NCI-H128 (cell line): ENCODE measurements around the gene SRP68.
"Not testable (repeated sequence)": the region's sequence is repeated elsewhere in the genome, so short reads cannot be mapped to it uniquely, and the experiment has no call there.

Experiments
- DNase-seq: peaks from one replicate; lab custom pipeline; 2025; ENCODE audit not compliant: unreplicated experiment; lab: John Stamatoyannopoulos, UW

The SRP68 gene

DNA sequence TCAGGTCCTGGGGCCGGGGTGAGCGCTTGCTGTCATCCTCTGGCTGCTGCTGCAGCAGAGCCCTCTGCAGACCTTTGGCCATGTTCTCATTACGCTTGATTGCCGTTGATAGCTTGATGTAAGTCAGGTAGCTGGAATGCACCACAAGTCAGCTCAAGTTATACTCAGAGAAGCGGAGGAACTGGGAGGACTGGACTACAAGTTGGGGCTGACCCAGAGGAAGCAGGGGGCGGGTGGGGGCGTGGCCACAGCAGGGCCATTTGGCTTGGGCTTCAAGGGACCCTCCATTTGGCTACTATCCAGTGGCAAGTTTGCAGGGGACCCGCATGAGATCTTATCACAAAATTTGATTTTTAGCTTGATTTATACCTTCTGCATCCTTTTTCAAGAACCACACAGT, 26.3 kb downstream of the SRP68 start:
- DNase-seq = no peak

DNA sequence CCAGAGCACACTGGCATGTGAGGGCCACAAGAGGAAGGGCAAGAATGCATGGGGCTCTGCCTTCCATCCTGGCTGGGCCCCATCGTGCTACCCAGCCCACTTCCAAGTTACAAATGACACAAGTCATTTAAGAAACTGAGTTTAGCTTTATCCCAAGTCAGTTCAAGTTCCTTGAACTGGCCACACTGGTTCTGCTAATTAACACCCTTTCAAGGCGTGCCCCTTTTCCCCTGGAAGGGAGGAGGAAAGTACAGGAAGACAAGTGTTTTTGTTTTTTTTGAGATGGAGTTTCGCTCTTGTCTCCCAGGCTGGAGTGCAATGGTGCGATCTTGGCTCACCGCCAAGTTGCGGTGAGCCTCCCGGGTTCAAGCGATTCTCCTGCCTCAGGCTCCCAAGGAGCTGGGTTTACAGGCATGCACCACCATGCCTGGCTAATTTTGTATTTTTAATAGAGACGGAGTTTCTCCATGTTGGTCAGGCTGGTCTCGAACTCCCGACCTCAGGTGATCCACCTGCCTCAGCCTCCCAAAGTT, 27.8 kb downstream of the SRP68 start:
- DNase-seq = not testable (repeated sequence)

DNA sequence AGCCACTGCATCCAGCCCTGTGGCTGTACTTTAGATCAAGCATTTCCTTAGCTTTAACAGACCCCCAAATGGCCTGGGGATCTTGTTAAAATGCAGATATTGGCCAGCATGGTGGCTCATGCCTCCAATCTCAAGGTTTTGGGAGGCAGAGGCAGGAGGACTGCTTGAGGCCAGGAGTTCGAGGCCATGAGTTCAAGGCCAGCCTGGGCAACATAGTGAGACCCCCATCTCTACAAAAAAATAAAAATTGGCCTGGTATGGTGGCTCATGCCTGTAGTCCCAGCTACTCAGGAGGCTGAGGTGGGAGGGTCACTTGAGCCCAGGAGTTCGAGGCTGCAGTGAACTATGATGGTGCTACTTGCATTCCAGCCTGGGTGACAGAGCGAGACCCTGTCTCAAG, 29.4 kb downstream of the SRP68 start:
- not testable (repeated sequence) for DNase-seq

DNA sequence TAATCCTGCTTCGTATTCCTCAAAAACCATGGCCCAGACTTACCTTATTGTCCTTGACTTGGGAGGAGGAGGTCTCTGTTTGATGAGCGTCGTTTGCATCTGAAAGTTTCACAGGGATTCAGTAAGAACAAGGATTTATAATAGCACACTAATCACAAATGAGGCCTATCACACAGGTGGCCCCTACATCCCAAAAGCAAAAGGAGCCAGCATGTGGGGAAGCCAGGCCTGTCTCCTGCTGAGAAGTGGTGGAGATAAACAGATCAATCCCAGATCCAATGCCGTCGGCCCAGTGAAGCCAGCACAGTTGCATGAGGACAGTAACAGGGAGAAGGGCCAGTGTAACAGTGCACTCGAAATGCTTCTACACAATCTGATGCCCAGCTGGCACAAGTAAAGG, 31.9 kb downstream of the SRP68 start:
- no peak for DNase-seq

DNA sequence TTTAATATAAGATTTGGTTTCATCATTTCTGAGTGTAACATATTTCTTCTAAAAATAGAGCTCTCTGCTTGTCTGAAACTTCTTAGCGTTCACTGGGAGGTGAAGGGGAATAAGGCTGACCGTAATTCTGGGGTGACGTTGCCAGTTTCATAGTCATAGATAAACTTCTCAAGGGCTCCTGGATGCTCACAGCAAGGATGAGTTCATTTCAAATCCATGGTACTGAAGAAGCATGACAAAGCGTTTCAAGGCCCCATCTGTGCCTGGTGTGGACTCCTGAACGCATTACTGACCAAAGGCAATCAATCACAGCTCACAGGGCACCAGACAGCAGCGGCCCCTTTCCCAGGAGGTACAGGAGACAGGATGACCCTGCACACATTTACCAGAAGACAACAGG, 33.2 kb downstream of the SRP68 start:
- DNase-seq = no peak

DNA sequence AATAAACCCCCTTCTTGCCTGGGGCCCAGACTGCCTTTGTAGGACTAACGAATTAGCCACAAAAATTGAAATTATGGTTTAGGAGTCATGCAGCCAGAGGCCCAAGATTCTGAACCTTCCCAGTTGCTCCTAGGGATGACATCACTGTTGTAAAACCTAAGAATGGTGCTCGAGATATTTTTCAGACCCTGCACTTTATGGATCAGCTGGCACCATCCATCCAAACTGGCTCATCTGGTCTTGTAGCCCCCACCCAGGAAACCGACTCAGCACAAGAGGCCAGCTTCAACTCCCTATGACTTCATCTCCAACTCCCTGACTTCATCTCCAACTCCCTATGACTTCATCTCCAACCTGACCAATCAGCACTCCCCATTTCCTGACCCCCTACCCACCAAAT, 34.3 kb downstream of the SRP68 start:
- DNase-seq = no peak

DNA sequence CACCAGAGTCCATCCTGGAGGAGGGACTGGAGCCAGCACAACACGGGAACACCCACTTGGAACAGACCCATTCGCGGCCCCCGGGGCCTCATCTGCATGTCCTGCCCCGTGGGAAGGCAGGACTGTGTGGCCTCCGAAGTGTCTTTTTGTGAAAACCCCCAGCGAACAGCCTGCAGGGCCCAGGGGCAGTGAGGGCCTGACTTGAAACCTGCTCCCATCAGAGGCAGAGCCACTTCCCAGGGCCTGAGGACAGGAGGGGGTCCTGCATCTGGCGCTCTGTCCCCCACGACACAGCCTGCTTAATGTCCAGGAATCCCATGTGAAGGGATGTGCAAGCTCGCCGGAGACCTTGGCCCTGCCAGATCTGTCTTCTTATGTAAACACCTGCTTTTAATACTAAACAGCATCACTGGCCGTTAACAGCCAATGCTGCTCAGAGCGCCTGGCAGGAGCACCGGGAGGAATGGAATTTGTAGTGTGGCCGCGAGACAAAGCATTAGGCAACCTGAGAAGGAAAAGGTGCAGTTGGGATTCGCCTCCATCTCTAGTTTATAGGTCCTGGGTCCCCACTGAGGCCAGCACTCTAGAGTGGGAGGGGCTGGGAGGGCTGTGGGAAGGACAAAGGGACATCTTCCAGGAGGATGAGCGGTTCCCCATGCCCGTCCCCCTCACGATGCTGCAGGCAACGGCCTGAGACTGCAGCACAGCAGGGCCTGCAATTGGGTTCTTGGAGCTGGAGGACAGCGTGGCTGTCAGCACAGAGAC, 35.6 kb downstream of the SRP68 start:
- DNase-seq = no peak

DNA sequence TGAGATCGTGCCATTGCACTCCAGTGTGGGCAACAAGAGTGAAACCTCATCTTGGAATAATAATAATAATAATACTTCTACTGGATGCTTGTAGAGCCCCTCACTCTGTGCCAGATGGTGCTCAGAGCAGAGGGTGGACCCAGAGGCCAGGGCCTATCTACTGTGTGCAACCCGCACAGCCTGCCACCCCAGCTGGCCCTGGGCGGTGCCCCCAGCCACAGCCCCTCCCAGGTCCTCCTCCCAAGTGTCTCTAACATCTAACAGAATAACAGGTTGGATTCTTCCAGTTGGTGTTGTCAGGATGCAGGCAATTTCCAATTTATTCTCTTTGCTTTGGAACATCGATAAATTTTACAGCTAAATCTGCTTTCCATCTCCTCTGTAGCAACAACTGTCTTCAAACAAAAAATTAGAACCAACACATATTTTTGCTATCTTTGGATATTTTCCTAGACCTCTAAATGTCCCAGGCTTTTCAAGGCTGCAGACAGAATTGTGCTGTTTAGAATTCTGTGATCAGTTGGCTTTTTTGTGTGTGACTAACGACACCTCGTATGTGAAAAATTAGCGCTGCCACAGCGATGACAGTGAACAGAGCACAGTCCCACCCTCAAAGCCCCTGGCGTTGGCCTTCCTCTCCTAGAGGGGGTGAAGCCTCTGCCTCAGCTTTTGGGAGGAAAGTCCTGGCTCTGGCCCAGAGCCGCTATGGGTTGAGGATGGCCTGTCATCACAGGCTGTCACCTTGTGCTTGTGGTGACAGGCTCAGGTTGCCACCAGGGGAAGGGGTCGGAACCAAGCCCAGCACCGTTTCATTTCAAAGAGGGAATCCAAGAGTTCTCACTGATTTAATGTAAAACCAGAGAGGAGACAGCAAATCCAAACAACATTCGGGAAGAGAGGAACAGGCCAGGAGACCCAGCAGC, 37.6 kb downstream of the SRP68 start:
- no peak for DNase-seq

DNA sequence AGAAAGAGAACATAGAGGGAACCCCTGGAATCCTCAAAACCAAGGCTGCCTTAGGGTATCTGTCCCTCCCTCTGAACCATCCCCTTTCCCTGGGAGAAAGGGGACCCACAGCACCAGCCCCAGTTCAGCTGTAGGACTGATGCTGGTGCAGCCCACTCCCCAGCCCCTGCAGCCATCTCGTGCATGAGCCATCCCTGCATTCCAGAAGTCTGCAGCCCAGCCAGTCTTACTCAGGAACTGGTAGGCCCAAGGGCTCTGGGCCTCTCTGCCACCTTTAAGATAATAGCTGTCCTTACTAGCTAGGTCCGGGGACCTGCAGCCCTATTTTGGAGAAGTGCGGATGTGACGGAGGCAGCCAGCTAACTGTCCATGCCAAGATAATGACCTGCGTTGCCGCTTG, 39.2 kb downstream of the SRP68 start:
- no peak for DNase-seq

DNA sequence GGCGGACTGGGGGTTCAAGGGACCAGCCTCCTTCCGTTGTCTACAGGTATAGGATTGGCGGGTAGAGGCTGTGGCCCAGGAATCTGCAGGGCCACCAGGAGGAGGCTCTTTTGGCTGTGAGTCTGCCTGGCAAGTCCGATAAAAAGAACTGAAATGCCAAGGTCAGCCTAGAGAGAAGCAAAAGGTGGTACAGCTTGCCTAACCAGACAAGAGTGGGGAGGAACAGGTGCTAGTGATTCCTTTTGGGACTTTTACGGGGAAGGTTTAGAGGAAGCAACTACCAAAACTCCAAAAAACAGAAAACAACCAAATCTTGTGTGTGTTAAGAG, 39.6 kb downstream of the SRP68 start:
- no peak for DNase-seq

DNA sequence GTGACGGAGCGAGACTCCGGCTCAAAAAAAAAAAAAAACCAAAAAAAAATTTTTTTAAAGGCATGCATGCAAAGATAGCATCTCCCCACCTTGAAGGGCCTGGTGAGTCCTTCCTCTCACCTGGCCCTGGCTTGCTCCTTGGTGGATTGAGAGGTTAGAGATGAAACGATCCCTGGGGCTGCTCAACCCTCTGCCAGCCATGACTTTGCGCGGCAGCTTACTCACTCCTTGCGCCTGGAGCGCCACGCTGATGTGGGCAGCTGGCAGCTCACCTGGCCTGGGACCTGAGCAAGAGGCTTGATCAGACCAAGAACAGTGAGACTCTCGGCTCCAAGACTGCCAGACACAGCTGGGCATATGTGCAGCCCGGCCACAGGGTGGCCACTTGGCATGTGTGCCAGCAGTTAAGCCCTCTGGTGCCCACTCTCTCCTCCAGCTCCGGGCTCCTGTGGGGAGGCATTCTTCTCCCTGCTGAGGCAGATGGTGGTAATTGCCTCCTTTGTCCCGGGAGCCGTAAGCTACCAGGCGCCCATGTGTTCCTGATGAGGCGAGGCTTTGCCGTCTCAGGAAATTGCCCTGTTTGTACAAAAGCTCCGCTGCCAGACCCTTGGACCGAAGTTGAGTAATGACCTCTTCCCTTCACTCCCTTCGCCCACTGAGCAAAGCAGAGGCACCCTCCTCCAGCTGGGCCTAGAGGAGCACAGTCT, 40.1 kb downstream of the SRP68 start:
- no peak for DNase-seq

DNA sequence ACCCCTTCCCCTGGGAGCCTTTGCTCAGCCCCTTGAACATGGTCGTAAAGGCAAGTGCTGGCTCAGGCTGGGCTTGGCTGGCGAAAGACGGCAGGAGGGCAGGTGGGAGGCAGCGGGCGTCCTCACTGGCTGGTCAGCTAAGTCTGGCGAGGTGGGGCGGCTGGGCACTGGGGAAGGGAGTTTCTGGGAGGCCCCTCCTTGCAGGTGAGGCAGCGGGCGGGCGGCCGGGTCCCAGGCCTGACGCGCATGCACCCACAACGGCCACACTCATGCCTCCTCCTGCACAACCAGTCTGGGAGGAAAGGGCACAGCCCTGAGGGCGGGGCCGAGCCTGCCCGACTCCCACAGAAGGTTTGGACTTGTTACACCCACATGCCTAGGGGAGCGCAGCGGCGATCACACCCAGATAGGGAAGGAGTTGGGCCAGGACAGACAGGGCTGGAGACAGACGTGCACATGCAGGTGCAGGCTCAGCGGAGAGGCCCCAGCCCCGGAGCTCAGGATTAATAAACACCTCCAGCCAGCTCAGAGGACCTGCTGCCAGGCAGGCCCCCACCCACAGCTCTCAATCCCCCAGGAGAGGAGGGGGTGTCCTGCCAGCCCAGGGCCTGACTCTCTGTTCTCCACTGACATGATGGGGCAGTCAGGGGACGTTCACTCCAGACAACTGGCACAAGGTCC, 45.0 kb downstream of the SRP68 start, which contains the start of gene EVPL:
TSS of gene EVPL (minus strand) at position 148 of the 681 bp plus-strand sequence. CDS start at position 40, 108 bp downstream.
- DNase-seq = no peak

DNA sequence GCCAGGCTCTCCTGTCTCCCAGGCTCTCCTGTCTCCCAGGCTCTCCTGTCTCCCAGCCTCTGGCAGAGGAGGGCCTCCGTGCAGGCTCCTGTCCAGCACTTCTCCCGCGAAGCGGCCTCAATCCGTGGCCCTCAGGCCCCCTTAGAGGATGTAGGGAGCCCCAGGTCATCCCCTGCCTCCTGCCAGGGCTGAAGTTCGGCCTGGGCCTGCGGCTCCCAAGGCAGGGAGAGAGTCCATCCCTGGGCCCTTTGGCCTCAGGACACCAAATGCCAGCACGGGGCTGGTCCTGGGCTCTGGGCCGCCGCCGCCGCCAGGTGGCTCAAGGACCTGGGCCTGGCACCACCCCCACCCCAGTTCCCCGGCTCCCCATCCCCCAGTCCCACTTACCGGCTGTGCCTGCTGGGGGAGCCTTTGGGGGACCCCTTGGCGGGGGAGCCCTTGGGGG, 45.6 kb downstream of the SRP68 start:
- DNase-seq = no peak

DNA sequence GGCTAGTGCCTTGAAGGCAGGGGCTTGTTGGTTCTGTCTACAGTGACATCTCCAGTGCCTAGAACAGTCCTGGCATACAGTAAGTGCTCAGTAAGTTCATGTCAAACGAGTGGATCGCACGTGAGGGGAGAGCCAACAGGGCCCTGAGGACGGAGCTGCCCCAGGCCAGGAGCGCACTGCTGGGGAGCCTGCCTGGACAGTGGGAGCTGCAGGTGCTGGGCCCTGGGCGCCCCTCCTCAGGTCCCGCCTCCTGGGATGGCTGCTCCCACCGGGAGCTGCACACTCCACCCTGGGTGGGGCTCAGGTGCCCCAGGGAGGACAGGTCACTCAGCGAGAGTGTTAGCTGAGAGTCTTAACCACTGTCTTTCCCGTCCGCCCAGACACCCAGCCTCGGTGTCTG, 47.0 kb downstream of the SRP68 start:
- DNase-seq = no peak

DNA sequence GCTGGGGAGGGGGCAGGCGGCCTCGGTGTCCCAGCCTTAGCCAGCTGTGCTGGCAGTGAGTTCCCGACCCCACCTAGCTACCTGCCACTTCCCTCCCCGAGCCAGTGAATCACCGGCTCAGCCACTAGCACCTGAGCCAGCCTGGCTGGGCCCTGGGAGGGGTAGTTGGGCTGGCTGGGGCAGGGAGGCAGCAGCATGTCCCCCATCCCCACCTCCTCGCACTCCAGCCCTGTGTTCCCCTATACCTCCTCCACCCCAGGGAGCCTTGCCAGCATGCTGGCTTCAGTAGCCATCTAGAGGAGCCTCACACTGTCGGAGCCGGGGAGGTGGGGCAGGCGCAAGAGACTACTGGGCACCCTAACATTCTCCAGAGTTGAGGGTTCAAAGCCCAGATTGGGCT, 48.0 kb downstream of the SRP68 start:
- DNase-seq = no peak

DNA sequence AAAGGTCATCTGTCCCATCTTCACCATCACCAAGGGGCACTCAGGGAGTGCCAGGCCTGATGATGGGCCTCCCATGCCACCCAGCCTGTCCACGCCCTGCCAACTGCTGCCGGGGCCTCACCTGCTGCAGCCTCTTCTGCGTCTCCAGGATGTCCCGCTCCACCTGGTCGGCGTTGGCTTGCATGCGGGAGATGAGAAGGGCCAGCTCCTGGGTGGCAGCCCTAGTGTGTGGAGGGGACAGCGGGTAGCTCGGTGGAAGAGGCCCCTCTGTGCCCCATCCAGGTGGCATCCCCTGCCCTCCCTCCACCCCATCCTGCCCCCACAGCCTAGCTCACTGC, 48.4 kb downstream of the SRP68 start:
- no peak for DNase-seq

DNA sequence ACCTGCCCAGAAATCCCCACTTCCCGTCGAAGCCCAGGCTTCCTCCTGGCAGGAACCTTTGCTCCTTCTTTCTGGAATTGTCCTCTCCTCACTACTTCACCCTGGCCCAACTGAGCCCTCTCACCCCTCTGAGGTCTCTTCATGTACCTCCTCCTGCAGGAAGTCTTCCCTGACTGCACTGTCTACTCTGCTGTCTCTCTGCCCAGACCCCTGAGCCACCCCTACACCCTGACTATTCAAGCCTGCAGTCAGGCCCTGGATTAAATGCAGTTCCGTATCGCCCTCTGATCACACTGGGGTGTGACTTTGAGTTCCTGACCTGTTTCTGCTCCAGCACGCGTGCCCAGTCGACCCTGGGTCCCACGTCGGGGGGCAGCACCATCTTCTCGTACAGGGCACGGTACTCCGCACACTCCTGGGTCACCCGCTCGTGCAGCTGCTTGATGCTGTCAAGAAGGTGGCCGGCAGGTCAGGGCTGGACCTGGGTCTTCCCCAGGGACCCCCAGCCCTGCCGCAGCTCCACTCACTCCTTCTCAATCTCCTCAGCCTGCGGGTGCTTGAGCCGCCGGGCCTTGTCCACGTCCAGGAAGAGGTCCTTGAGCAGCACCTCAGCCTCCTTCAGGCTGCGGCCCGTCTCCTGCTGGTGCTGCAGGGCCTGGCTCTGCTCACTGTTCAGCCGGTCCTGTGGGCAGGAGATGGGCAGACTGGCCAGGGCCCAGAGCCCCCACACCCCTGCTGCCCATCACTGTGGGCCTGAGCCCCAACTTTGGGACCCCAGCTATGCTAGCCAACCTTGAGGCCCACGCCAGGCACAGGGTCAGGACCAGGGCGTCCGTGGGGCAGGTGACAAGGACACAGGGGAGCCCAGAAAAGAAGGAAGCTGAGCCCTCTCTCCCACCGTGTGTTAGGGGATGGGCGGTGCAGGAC, 49.1 kb downstream of the SRP68 start:
- DNase-seq = no peak

DNA sequence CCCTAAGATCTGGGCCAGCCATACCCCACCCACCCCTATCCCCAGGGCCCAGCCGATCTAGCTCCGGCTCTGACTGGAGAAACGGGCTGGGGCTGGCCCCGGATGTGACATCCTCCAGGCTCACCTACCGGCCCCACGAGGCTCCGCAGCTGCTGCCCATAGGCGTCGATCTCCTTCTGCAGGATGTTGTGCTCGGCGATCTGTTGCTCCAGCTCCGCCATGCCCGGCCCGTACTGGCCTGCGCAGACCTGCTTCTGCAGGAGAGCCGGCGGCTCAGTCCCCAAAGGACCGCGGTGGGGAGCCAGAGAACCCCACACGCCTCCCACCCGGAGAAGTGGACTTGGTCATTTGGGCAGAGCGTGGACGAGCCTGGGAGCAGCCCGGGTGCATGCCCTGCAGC, 50.0 kb downstream of the SRP68 start:
- DNase-seq = no peak

DNA sequence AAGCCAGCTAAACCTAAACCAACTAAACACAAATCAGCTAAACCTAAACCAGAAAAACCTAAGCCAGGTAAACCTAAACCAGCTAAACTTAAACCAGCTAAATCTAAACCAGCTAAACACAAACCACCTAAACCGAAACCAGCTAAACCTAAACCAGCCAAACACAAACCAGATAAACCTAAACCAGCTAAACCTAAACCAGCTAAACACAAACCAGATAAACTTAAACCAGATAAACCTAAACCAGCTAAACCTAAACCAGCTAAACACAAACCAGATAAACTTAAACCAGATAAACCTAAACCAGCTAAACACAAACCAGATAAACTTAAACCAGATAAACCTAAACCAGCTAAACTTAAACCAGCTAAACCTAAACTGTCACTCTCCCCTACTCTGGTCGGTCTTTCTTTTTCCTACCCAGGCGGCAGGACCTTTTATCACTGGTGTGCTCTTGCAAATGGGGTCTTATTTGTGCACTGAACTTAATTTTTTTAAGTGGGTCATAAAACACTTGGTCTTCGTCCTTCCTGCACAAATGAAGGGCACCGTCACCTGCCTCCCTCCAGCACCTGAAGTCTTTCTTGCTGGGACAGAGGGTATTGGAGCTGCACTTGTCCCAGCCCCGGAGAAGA, 52.4 kb downstream of the SRP68 start:
- DNase-seq = no peak
